Vagina (tissue), 2 donors: ENCODE results near the gene MS4A2. TPM values are rescaled to one million over a fixed set of nuclear protein-coding genes. Genes with fewer than 3 reads are reported as not detected.
"Not testable (repeated sequence)": the region's sequence is repeated elsewhere in the genome, so short reads cannot be mapped to it uniquely, and the experiment has no call there.

Experiments used
- DNase-seq, 2 donors: peaks; one replicate each; pipeline ENCODE4 v3.0.0-alpha.2; 2017; ENCODE audit errors: extremely low spot score in 2 of 2
- H3K27ac ChIP-seq: fragments of 200-600 bp; sonication (generic); one replicate; pipeline ENCODE4 v1.5.1; 2019
- H3K27me3 ChIP-seq: fragments of 200-600 bp; sonication (generic); one replicate; pipeline ENCODE4 v1.5.1; 2019
- H3K36me3 ChIP-seq, 2 donors: fragments of 200-600 bp; sonication (generic); one replicate each; pipeline ENCODE4 v1.5.1; 2017 to 2019
- H3K4me1 ChIP-seq: fragments of 200-600 bp; sonication (generic); one replicate; pipeline ENCODE4 v1.5.1; 2019
- H3K4me3 ChIP-seq, 2 donors: fragments of 200-600 bp; sonication (generic); 1 replicate in 1 of 2; 2 replicates in 1 of 2; pipeline ENCODE4 v1.5.1; 2016 to 2019
- H3K9me3 ChIP-seq: fragments of 200-600 bp; sonication (generic); one replicate; pipeline ENCODE4 v1.5.1; 2019
- POLR2A ChIP-seq, 2 donors: fragments of 450-650 bp; IDR thresholded peaks; one replicate each; pipeline ENCODE4 v1.6.1; 2017; ENCODE audit warnings: antibody characterized with exemption in 2 of 2, mild to moderate bottlenecking in 2 of 2, moderate library complexity in 2 of 2
- POLR2AphosphoS5 ChIP-seq, 2 donors: sonication (generic); formaldehyde crosslinking; IDR thresholded peaks; one replicate each; pipeline ENCODE4 v1.9.0; 2017; ENCODE audit warnings: antibody characterized with exemption in 2 of 2, mild to moderate bottlenecking in 2 of 2, low read depth in 1 of 2; ENCODE audit not compliant: insufficient read depth in 1 of 2
- intact Hi-C: fragments of 100-400 bp; cut with DNase I; formaldehyde crosslinking; loops from one replicate; pipeline ENCODE4 v1.15.1; 2023
- total RNA-seq: library from RNA; depleted of rRNA; stranded (reverse); fragments of >200 nt; gene quantifications from one replicate; pipeline ENCODE4 v1.2.3, GENCODE V29; 2016
- TF ChIP-seq, protein P1 (sequence below), 3 experiments: fragments of 450-650 bp in 2 of 3; fragments of 200-600 bp in 1 of 3; sonication (generic) in 1 of 3; IDR thresholded peaks; one replicate each; pipeline ENCODE4 v1.5.1; 2017 to 2019; ENCODE audit warnings: antibody characterized with exemption in 3 of 3, mild to moderate bottlenecking in 2 of 3, moderate library complexity in 2 of 3

MS4A2 gene
- total RNA-seq, 1 donor from 2014 or later: 10.3 TPM

DNA sequence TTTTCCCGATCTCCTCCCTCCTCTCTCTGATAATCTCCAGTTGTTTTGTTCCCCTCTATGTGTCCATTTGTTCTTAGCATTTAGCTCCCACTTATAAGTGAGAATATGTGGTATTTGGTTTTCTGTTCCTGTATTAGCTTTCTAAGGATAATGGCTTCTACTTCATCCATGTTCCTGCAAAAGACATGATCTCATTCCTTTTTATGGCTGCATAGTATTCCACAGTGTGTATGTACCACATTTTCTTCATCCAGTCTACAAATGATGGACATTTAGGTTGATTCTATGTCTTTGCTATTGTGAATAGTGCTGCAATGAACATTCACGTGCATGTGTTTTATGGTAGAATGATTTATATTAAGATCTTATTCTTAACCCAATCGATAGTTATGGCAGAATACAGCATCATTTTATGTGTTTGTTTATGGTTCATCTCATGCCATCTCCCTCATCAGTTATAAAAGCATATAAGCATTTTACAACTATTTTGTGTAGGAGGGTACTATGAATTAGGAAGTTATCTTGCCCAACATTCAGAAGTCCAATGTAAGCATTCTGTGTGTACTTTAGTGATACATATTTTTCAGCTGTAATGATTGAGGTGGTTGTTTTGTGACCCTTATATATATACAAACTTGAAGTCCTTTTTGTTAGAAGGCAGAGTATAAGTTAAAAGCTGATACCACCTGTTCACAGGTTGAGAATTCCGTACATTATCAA, 28.8 kb upstream of the MS4A2 start:
- TF ChIP-seq POLR2AphosphoS5 (IDR thresholded peaks at IDR 0.05; ENCODE audit: insufficient read depth in 1 of 2, low read depth in 1 of 2) (no peak), POLR2A (IDR thresholded peaks at IDR 0.05) (no peak)
- TF ChIP-seq, protein P1, sequence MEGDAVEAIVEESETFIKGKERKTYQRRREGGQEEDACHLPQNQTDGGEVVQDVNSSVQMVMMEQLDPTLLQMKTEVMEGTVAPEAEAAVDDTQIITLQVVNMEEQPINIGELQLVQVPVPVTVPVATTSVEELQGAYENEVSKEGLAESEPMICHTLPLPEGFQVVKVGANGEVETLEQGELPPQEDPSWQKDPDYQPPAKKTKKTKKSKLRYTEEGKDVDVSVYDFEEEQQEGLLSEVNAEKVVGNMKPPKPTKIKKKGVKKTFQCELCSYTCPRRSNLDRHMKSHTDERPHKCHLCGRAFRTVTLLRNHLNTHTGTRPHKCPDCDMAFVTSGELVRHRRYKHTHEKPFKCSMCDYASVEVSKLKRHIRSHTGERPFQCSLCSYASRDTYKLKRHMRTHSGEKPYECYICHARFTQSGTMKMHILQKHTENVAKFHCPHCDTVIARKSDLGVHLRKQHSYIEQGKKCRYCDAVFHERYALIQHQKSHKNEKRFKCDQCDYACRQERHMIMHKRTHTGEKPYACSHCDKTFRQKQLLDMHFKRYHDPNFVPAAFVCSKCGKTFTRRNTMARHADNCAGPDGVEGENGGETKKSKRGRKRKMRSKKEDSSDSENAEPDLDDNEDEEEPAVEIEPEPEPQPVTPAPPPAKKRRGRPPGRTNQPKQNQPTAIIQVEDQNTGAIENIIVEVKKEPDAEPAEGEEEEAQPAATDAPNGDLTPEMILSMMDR (IDR thresholded peaks at IDR 0.05): no peak
- no peak for DNase-seq
- intact Hi-C loops: no loop called here
- no peaks in the 10 kb centered on the region for H3K9me3 ChIP-seq
- H3K27me3 ChIP-seq: no peaks in the 10 kb centered on the region
- no peaks in the 10 kb centered on the region for H3K36me3 ChIP-seq
- no peak overlapping the region for H3K4me3 ChIP-seq
- H3K27ac ChIP-seq: no peak overlapping the region
- no peaks in the 10 kb centered on the region for H3K4me1 ChIP-seq

- H3K4me1 ChIP-seq: no peaks in the 10 kb centered on the region
- H3K36me3 ChIP-seq: no peaks in the 10 kb centered on the region
- TF ChIP-seq POLR2A (IDR thresholded peaks at IDR 0.05) (no peak), POLR2AphosphoS5 (IDR thresholded peaks at IDR 0.05; ENCODE audit: insufficient read depth in 1 of 2, low read depth in 1 of 2) (no peak)
- TF ChIP-seq, protein P1 (IDR thresholded peaks at IDR 0.05): no peak
- no peak overlapping the region for H3K4me3 ChIP-seq
- intact Hi-C loops: no loop called here
- no peaks in the 10 kb centered on the region for H3K27me3 ChIP-seq
- no peak for DNase-seq
- no peaks in the 10 kb centered on the region for H3K9me3 ChIP-seq
- no peak overlapping the region for H3K27ac ChIP-seq
These were observed 24.4 kb upstream of the MS4A2 start for GRCh38 chr11:60064111-60064510.

DNA sequence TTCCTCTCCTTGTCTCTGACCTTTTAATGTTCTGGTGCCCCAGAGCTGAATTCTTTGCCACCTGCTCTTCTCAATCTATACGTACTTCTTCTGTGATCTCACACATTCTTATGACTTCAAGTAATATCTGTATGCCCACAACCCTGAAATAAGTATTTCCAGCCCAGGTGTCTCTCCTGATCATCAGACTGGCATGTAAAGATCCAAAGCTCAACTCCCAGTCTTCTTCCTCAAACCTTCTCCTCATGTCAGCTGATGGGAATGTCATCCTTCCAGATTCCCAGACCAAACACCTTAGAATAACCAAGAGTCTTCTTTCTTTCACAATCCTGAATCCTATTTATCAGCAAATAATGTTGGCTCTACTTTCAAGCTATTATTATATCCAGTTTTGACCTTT, 22.7 kb upstream of the MS4A2 start:
- Histone ChIP-seq H3K4me1 (no peaks in the 10 kb centered on the region), H3K27ac (no peak overlapping the region), H3K4me3 (no peak overlapping the region), H3K36me3 (no peaks in the 10 kb centered on the region), H3K9me3 (no peaks in the 10 kb centered on the region), H3K27me3 (no peaks in the 10 kb centered on the region)
- TF ChIP-seq POLR2A (IDR thresholded peaks at IDR 0.05) (no peak), POLR2AphosphoS5 (IDR thresholded peaks at IDR 0.05; ENCODE audit: insufficient read depth in 1 of 2, low read depth in 1 of 2) (no peak)
- TF ChIP-seq, protein P1 (IDR thresholded peaks at IDR 0.05): no peak
- intact Hi-C loops: no loop called here
- DNase-seq: no peak

DNA sequence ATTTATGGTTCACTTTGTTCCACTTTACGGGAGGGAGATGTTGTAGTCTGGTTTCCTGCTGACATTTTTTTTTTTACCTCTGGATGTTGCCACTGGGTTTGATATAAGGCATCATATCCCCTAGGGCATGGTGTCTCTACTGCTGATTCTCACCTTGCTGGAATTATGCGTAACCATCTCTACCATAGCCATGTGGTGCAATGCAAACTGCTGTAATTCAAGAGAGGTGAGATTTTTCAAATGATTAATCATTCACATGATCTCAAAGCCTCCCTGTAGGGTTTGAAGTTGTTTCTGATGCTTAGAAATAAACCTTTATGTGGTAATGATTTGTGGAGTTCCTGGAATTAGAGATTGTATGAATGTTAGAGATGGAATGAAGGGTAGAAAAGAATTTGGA, 19.0 kb upstream of the MS4A2 start:
- TF ChIP-seq, protein P1 (IDR thresholded peaks at IDR 0.05): no peak
- TF ChIP-seq POLR2AphosphoS5 (IDR thresholded peaks at IDR 0.05; ENCODE audit: insufficient read depth in 1 of 2, low read depth in 1 of 2) (no peak), POLR2A (IDR thresholded peaks at IDR 0.05) (no peak)
- Histone ChIP-seq H3K36me3 (no peaks in the 10 kb centered on the region), H3K4me3 (no peak overlapping the region), H3K4me1 (no peaks in the 10 kb centered on the region), H3K27ac (no peak overlapping the region), H3K9me3 (no peaks in the 10 kb centered on the region), H3K27me3 (no peaks in the 10 kb centered on the region)
- DNase-seq: no peak
- intact Hi-C loops: no loop called here

DNA sequence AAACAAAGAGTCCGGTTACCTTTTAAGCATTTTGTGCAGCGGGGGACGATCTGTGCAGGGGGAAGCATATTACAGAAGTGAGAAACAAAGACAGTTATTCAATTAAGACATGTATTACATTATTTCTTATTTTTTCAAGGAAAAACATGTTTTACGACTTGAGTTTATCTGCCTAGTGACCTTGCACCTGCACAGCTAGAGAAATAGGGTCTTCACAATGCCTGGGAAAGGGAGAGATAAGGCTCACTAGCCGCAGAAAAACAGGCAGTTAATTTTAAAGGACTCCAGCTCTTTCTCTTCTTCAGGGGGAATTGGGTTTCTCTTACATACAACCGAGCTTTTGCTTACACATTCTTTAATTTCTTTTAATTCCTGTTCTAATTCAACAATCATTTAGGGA, 16.8 kb upstream of the MS4A2 start:
- H3K36me3 ChIP-seq, H3K27me3 ChIP-seq, H3K27ac ChIP-seq, intact Hi-C loops, H3K4me3 ChIP-seq, H3K9me3 ChIP-seq, DNase-seq, H3K4me1 ChIP-seq: not testable (repeated sequence)
